AG09319 (cell line): Measurements from ENCODE around the gene FBXO44.

Experiments used
- DNase-seq: peaks from one replicate; pipeline ENCODE4 v3.0.0-alpha.2; 2010; ENCODE audit warnings: low read depth; ENCODE audit errors: extremely low read depth
- CTCF ChIP-seq: IDR thresholded peaks from 2 replicates; pipeline ENCODE4 v1.5.1; 2011; ENCODE audit warnings: low read depth, mild to moderate bottlenecking, inconsistent platforms, low read length, moderate library complexity

FBXO44 gene

GRCh38 chr1:11652203-11652780 lies 2.4 kb upstream of the FBXO44 start:
- TF ChIP-seq CTCF: no peak
- no peak for DNase-seq

- no peak for TF ChIP-seq CTCF
- DNase-seq: no peak
Observed at GRCh38 chr1:11653101-11653860, 1.4 kb upstream of the FBXO44 start.

DNA sequence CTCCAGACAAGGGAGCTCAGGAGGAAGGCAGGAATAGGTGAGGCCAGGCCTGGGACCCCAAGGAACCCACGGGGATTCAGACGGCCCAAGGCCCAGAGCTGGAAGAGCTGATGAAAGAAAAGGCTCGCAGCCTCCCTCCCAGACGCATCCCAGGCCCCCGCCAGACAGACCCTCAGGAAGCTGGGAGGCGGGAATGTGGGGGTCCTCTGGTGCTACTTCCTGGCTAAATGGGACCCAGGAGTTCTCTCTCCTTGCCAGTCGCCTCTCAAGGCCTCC lies 878 bp upstream of the FBXO44 start:
- TF ChIP-seq CTCF: no peak
- DNase-seq: no peak

GRCh38 chr1:11654939-11655808 lies 497 bp downstream of the FBXO44 start:
- no peak for TF ChIP-seq CTCF
- no peak for DNase-seq

GRCh38 chr1:11657654-11658053 lies 3.0 kb downstream of the FBXO44 start:
- no peak for TF ChIP-seq CTCF

GRCh38 chr1:11658542-11658941 lies 3.9 kb downstream of the FBXO44 start:
- no peak for TF ChIP-seq CTCF
- no peak for DNase-seq

More at GRCh38 chr1:11657654-11658053, 3.0 kb downstream of the FBXO44 start:
- no peak for DNase-seq

DNA sequence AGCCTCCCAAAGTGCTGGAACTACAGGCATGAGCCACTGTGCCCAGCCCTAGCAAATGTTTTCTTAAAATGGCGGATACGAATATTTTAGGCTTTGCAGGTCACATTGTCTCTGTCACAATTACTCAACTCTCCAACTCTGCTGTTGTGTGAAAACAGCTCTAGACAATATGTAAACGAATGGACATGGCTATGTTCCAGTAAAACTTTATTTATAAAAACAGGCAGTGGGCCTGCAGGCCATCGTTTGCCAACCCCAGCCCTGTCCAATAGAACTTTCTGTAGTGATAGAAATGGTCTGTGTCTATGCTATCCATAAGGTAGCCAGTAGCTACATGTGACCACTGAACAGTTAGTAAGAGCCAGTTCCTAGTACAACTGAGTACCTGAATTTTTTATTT lies 5.1 kb downstream of the FBXO44 start:
- no peak for TF ChIP-seq CTCF

More for the DNA sequence above, 5.1 kb downstream of the FBXO44 start:
- DNase-seq: no peak
